Gastroesophageal sphincter (tissue), 4 donors: ENCODE results near the gene FSTL1. TPM values are rescaled to one million over a fixed set of nuclear protein-coding genes. Genes with fewer than 3 reads are reported as not detected.
A peak's percentile ranks its signal among the peaks of the same experiment; 100 is the strongest.

Experiments used
- ATAC-seq: fragments of 150-250 bp; one replicate; pipeline ENCODE4 v1.9.1; 2016; ENCODE audit warnings: mild to moderate bottlenecking, moderate library complexity
- H3K27ac ChIP-seq, 4 donors: fragments of 200-600 bp; sonication (generic) in 3 of 4; 1 replicate in 3 of 4; 2 replicates in 1 of 4; pipeline ENCODE4 v1.5.1; 2016 to 2019
- H3K27me3 ChIP-seq: fragments of 200-600 bp; sonication (generic); one replicate; pipeline ENCODE4 v1.5.1; 2019
- H3K36me3 ChIP-seq, 2 donors: fragments of 200-600 bp; sonication (generic); one replicate each; pipeline ENCODE4 v1.5.1; 2019; ENCODE audit warnings: control low read depth in 1 of 2
- H3K4me1 ChIP-seq, 3 donors: fragments of 200-600 bp; sonication (generic); 1 replicate in 2 of 3; 2 replicates in 1 of 3; pipeline ENCODE4 v1.5.1; 2016 to 2019; ENCODE audit warnings: control low read depth in 2 of 3
- H3K4me3 ChIP-seq, 2 donors: fragments of 200-600 bp; sonication (generic); one replicate each; pipeline ENCODE4 v1.5.1; 2019; ENCODE audit warnings: mild to moderate bottlenecking in 1 of 2, moderate library complexity in 1 of 2
- H3K9me3 ChIP-seq, 3 donors: fragments of 200-600 bp; sonication (generic); one replicate each; pipeline ENCODE4 v1.5.1; 2017 to 2019; ENCODE audit warnings: control low read depth in 2 of 3
- EP300 ChIP-seq: sonication (generic); formaldehyde crosslinking; IDR thresholded peaks from one replicate; pipeline ENCODE4 v1.6.1; 2017; ENCODE audit warnings: antibody characterized with exemption, mild to moderate bottlenecking
- POLR2A ChIP-seq, 2 donors: fragments of 450-650 bp; IDR thresholded peaks; one replicate each; pipeline ENCODE4 v1.6.1; 2017; ENCODE audit warnings: antibody characterized with exemption in 2 of 2, mild to moderate bottlenecking in 2 of 2, moderate library complexity in 1 of 2
- POLR2AphosphoS5 ChIP-seq: sonication (generic); formaldehyde crosslinking; IDR thresholded peaks from one replicate; pipeline ENCODE4 v1.6.1; 2017; ENCODE audit warnings: antibody characterized with exemption
- WGBS, 2 donors: methylation state at CpG; one replicate each; pipeline ENCODE4 v1.1.5; 2018; ENCODE audit warnings: low coverage in 1 of 2; 5-methylcytosine and 5-hydroxymethylcytosine counted together
- total RNA-seq, 4 donors: library from RNA; depleted of rRNA; stranded (reverse); fragments of >200 nt; gene quantifications; one replicate each; pipeline ENCODE4 v1.1.0, GENCODE V29; 2016
- TF ChIP-seq, protein P1 (sequence below), 4 experiments: fragments of 200-600 bp in 2 of 4; fragments of 450-650 bp in 2 of 4; sonication (generic) in 1 of 4; IDR thresholded peaks; one replicate each; pipeline ENCODE4 v1.5.1; 2017 to 2019; ENCODE audit warnings: antibody characterized with exemption in 4 of 4, mild to moderate bottlenecking in 2 of 4, moderate library complexity in 2 of 4

Gene FSTL1
- total RNA-seq, 4 donors from 2014 or later = 343 to 1,189 (median 766) TPM

DNA sequence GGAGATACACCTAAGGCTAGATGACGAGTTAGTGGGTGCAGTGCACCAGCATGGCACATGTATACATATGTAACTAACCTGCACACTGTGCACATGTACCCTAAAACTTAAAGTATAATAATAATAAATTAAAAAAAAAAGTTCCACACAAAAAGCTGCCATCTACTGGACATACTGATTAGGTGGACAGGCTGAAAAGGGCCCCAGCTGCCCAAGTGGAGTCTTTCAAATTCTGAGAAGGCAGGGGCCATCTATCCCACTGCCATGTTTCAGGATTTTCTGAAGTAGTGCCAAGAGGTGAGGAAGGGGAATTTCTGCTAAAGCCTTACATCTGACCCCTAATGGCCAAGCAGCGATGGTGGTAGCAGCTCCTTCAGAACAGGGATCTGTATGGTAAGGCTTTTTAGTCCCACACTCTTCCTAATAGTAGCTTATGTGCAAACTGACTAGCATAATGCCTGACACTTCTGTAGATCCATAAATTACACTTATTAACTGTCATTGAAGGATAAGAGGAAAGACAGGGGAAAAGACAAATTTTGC is 7.7 kb downstream of the FSTL1 start:
- peak overlapping the region; percentile 38 to 100 (median 78) for H3K27ac ChIP-seq
- peaks cover 52 to 100% (median 69%) of the 10 kb centered on the region in 3 donors for H3K4me1 ChIP-seq
- 60% methylated on average over 1 of the region's 2 CpGs; no CpG with 5 or more reads in 1 of the 2 donors for WGBS, 2 donors

DNA sequence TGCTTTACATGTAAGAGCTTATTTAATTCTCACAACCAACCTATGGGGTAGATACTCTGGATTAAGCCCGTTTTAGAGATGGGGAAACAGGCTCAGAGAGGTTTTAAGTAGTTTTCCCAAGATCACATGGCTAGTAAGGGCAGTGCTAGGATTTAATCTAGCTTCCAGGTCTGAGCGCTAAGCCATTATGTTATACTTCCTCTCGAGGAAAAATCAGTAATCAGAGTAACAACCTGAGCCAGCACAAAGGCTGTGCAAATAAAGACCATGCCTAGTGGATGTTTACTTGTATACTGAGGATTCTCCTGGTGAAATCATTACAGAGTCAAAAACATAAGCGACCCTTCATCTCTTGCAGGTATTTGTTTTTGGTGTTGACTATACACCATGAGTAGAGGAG is 9.0 kb downstream of the FSTL1 start:
- WGBS, 2 donors = 0 to 62% methylated on average over 1 to 3 of the region's 4 CpGs
- ATAC-seq = no peak
- Histone ChIP-seq H3K4me1 (peaks cover 60 to 100% (median 67%) of the 10 kb centered on the region in 3 donors), H3K4me3 (no peak overlapping the region), H3K36me3 (peaks cover 0 to 18% of the 10 kb centered on the region in 2 donors), H3K27ac (peak overlapping the region; percentile 45 to 91 (median 71)), H3K27me3 (no peaks in the 10 kb centered on the region), H3K9me3 (no peaks in the 10 kb centered on the region)
- TF ChIP-seq POLR2A (IDR thresholded peaks at IDR 0.05) = no peak
- no peak for TF ChIP-seq POLR2AphosphoS5
- TF ChIP-seq EP300 = no peak
- TF ChIP-seq, protein P1, sequence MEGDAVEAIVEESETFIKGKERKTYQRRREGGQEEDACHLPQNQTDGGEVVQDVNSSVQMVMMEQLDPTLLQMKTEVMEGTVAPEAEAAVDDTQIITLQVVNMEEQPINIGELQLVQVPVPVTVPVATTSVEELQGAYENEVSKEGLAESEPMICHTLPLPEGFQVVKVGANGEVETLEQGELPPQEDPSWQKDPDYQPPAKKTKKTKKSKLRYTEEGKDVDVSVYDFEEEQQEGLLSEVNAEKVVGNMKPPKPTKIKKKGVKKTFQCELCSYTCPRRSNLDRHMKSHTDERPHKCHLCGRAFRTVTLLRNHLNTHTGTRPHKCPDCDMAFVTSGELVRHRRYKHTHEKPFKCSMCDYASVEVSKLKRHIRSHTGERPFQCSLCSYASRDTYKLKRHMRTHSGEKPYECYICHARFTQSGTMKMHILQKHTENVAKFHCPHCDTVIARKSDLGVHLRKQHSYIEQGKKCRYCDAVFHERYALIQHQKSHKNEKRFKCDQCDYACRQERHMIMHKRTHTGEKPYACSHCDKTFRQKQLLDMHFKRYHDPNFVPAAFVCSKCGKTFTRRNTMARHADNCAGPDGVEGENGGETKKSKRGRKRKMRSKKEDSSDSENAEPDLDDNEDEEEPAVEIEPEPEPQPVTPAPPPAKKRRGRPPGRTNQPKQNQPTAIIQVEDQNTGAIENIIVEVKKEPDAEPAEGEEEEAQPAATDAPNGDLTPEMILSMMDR (IDR thresholded peaks at IDR 0.05) = no peak

More for the DNA sequence above, 7.7 kb downstream of the FSTL1 start:
- TF ChIP-seq, protein P1 (IDR thresholded peaks at IDR 0.05) = peak in 1 of 4 experiments; percentile 40
- no peak for TF ChIP-seq EP300
- H3K36me3 ChIP-seq = peaks cover 0 to 22% of the 10 kb centered on the region in 2 donors
- no peaks in the 10 kb centered on the region for H3K27me3 ChIP-seq
- no peaks in the 10 kb centered on the region for H3K9me3 ChIP-seq
- no peak for ATAC-seq
- no peak overlapping the region for H3K4me3 ChIP-seq

DNA sequence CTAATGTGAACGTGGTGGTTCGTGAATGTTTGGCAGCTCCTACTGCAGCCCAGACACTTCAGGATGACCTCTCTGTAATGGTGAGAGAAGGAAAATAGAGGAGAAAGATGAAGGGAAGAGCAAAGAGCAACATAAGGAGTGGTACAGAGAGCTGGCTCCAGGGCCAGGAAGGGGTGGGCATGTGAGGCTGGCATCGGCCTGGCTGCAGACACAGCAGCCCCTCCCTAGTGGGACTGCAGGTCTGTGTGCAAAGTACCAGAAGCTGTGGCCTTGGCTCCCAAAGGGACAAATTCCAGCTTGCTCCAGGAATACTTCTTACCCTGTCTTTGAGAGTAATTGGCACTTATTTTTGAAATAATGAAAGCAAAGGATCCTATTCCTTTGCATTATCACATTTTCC is 10.0 kb downstream of the FSTL1 start:
- Histone ChIP-seq H3K27ac (peak overlapping the region in 3 of 4 donors; percentile 81 to 91 (median 87)), H3K4me3 (no peak overlapping the region), H3K36me3 (peaks cover 0 to 18% of the 10 kb centered on the region in 2 donors), H3K27me3 (no peaks in the 10 kb centered on the region), H3K4me1 (peaks cover 60 to 100% (median 68%) of the 10 kb centered on the region in 3 donors), H3K9me3 (no peaks in the 10 kb centered on the region)
- no peak for ATAC-seq
- 23 to 40% methylated on average over 1 to 3 of the region's 3 CpGs for WGBS, 2 donors
- TF ChIP-seq POLR2AphosphoS5 (no peak), EP300 (no peak)
- TF ChIP-seq, protein P1 (IDR thresholded peaks at IDR 0.05) = no peak

DNA sequence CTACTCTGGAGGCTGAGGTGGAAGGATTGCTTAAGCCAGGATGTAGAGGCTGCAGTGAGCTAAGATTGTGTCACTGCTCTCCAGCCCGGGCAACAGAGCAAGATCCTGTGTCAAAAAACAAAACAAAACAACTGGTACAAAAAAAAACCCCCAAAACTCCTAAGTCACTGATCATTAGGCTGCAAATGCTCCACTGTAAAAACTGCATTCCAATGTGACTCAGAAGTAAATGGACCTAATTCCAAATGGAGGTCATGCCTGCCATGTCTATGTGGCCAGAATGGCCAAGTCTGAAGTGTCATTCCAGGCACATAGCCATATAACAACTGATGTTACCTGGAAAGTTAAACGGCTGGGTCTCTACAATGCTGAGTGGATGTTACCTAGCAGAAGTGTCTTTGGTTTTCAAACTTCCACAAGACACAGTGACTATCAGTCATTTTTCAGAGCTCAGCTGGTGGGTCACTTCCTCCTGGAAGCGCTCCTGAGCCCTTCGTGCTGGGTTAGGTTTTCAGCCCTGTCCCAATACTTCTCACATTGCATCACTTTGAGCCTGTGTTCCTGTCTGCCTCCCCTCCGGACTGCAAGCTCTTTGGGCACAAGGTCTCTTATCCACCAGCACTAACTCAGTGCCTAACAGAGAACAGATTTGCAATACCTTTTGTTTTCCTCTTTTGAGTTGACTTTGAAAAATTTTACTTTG is 10.6 kb downstream of the FSTL1 start:
- 45 to 64% methylated on average over 2 to 4 of the region's 5 CpGs for WGBS, 2 donors
- Histone ChIP-seq H3K4me1 (peaks cover 61 to 100% (median 73%) of the 10 kb centered on the region in 3 donors), H3K27ac (peak overlapping the region; percentile 39 to 91 (median 84)), H3K9me3 (no peaks in the 10 kb centered on the region), H3K36me3 (peaks cover 0 to 18% of the 10 kb centered on the region in 2 donors), H3K27me3 (no peaks in the 10 kb centered on the region), H3K4me3 (no peak overlapping the region)
- peak; percentile 44 for ATAC-seq
- TF ChIP-seq EP300 = no peak
- TF ChIP-seq, protein P1 (IDR thresholded peaks at IDR 0.05) = no peak
- TF ChIP-seq POLR2A (IDR thresholded peaks at IDR 0.05) = no peak
- TF ChIP-seq POLR2AphosphoS5 = no peak
